KMS-11 (cell line): ENCODE measurements around the gene BHLHA15.

Source experiments
- H2AFZ ChIP-seq: fragments of 200-600 bp; sonication (generic); 2 replicates; pipeline ENCODE4 v1.6.1; 2016; ENCODE audit warnings: antibody characterized with exemption, mixed run types, low read depth
- H3K27ac ChIP-seq: fragments of 200-600 bp; sonication (generic); 2 replicates; pipeline ENCODE4 v1.6.1; 2016; ENCODE audit warnings: mild to moderate bottlenecking, mixed run types
- H3K27me3 ChIP-seq: fragments of 200-600 bp; sonication (generic); 2 replicates; pipeline ENCODE4 v1.6.1; 2017; ENCODE audit warnings: mild to moderate bottlenecking, low read depth, mixed run types, moderate library complexity; ENCODE audit not compliant: insufficient read depth
- H3K36me3 ChIP-seq: fragments of 200-600 bp; sonication (generic); 2 replicates; pipeline ENCODE4 v1.6.1; 2017; ENCODE audit warnings: mild to moderate bottlenecking, mixed run types; ENCODE audit not compliant: insufficient read depth
- H3K4me1 ChIP-seq: fragments of 200-600 bp; sonication (generic); 2 replicates; pipeline ENCODE4 v1.6.1; 2016; ENCODE audit warnings: mild to moderate bottlenecking, low read depth, mixed run types; ENCODE audit not compliant: poor library complexity, severe bottlenecking
- H3K4me2 ChIP-seq: fragments of 200-600 bp; sonication (generic); 2 replicates; pipeline ENCODE4 v1.7.0; 2016; ENCODE audit warnings: mild to moderate bottlenecking, mixed run types
- H3K4me3 ChIP-seq: fragments of 200-600 bp; sonication (generic); IDR thresholded peaks from 2 replicates; pipeline ENCODE4 v1.6.1; 2017; ENCODE audit warnings: low read depth, low read length, mixed read lengths; ENCODE audit not compliant: insufficient read depth
- H3K79me2 ChIP-seq: fragments of 200-600 bp; sonication (generic); 2 replicates; pipeline ENCODE4 v1.6.1; 2016; ENCODE audit warnings: low read depth, mixed run types; ENCODE audit not compliant: insufficient read depth
- H3K9ac ChIP-seq: fragments of 200-600 bp; sonication (generic); 2 replicates; pipeline ENCODE4 v1.6.1; 2016; ENCODE audit warnings: mild to moderate bottlenecking, mixed run types
- H4K20me1 ChIP-seq: fragments of 200-600 bp; sonication (generic); 2 replicates; pipeline ENCODE4 v1.6.1; 2016; ENCODE audit warnings: mild to moderate bottlenecking, mixed run types; ENCODE audit not compliant: insufficient read depth
- CTCF ChIP-seq: fragments of 200-600 bp; sonication (generic); conservative IDR thresholded peaks from 2 replicates; pipeline ENCODE4 v1.6.1; 2017; ENCODE audit warnings: low read depth, mild to moderate bottlenecking, antibody characterized with exemption, low read length, moderate library complexity, mixed read lengths

Gene BHLHA15

GRCh38 chr7:98241674-98242241, 30.5 kb downstream of the BHLHA15 start:
- no peaks in the 10 kb centered on the region for H4K20me1 ChIP-seq
- no peak overlapping the region for H2AFZ ChIP-seq
- no peaks in the 10 kb centered on the region for H3K79me2 ChIP-seq
- H3K36me3 ChIP-seq = no peaks in the 10 kb centered on the region
- TF ChIP-seq CTCF = 0 out of 2 replicates have a peak, but pooled peaks have one; percentile 20
- no peak overlapping the region for H3K27ac ChIP-seq
- H3K4me2 ChIP-seq = no peak overlapping the region
- H3K4me1 ChIP-seq = no peaks in the 10 kb centered on the region
- no peaks in the 10 kb centered on the region for H3K27me3 ChIP-seq
- H3K9ac ChIP-seq = no peak overlapping the region
- H3K4me3 ChIP-seq = no peak overlapping the region

GRCh38 chr7:98242342-98242741, 31.1 kb downstream of the BHLHA15 start:
- Histone ChIP-seq H3K27me3 (no peaks in the 10 kb centered on the region), H3K4me1 (no peaks in the 10 kb centered on the region), H3K36me3 (no peaks in the 10 kb centered on the region), H4K20me1 (no peaks in the 10 kb centered on the region), H3K27ac (no peak overlapping the region), H3K9ac (no peak overlapping the region), H3K4me3 (no peak overlapping the region), H3K4me2 (no peak overlapping the region), H3K79me2 (no peaks in the 10 kb centered on the region), H2AFZ (no peak overlapping the region)
- TF ChIP-seq CTCF = no peak

GRCh38 chr7:98242934-98243333, 31.7 kb downstream of the BHLHA15 start:
- Histone ChIP-seq H3K27me3 (no peaks in the 10 kb centered on the region), H3K4me3 (no peak overlapping the region), H4K20me1 (no peaks in the 10 kb centered on the region), H3K9ac (no peak overlapping the region), H3K4me2 (no peak overlapping the region), H3K27ac (no peak overlapping the region), H3K79me2 (no peaks in the 10 kb centered on the region), H3K4me1 (no peaks in the 10 kb centered on the region), H2AFZ (no peak overlapping the region), H3K36me3 (no peaks in the 10 kb centered on the region)
- no peak for TF ChIP-seq CTCF

GRCh38 chr7:98244871-98245270, 33.6 kb downstream of the BHLHA15 start:
- Histone ChIP-seq H3K27me3 (no peaks in the 10 kb centered on the region), H3K4me3 (no peak overlapping the region), H3K9ac (no peak overlapping the region), H3K36me3 (no peaks in the 10 kb centered on the region), H3K4me1 (peaks cover under 1% of the 10 kb centered on the region), H3K4me2 (no peak overlapping the region), H3K79me2 (no peaks in the 10 kb centered on the region), H4K20me1 (no peaks in the 10 kb centered on the region), H3K27ac (no peak overlapping the region), H2AFZ (no peak overlapping the region)
- TF ChIP-seq CTCF = no peak
